Measurements from ENCODE around the gene FAM193A. TPM values are rescaled to one million over a fixed set of nuclear protein-coding genes. Genes with fewer than 3 reads are reported as not detected.
A peak's percentile ranks its signal among the peaks of the same experiment; 100 is the strongest.

Gene FAM193A
- total and polyA plus RNA-seq, 2 experiments from 2014 or later = 12.0 to 22.9 TPM

GRCh38 chr4:2714918-2715317 lies 178.5 kb downstream of the FAM193A start:
- no peak overlapping the region for H3K4me3 Mint-ChIP-seq
- no peaks in the 10 kb centered on the region for H3K9me3 Mint-ChIP-seq
- Histone ChIP-seq H3K27ac (ENCODE audit: low read depth) (0 out of 2 replicates have a peak overlapping the region, but pooled peaks have one; percentile 39), H3F3A (replicated peaks; ENCODE audit: low read depth) (0 out of 2 replicates have a peak, but pooled peaks cover 3% of the 10 kb centered on the region), H3K4me3 (no peak overlapping the region), H3K27me3 (ENCODE audit: insufficient read depth) (no peaks in the 10 kb centered on the region), H3K4me2 (no peak overlapping the region), H3K79me2 (replicated peaks; ENCODE audit: insufficient read depth) (peaks cover 4% of the 10 kb centered on the region; the same call in 1 of the 2 replicates), H3K4me1 (ENCODE audit: insufficient read depth) (no peaks in the 10 kb centered on the region), H2AFZ (no peak overlapping the region), H3K36me3 (ENCODE audit: insufficient read depth) (peaks cover 7% of the 10 kb centered on the region; the same call in 1 of the 2 replicates), H3K9me2 (ENCODE audit: insufficient read depth) (no peaks in the 10 kb centered on the region), H4K20me1 (replicated peaks; ENCODE audit: insufficient read depth) (peaks cover 5% of the 10 kb centered on the region; the same call in 1 of the 2 replicates)
- H3K36me3 Mint-ChIP-seq (ENCODE audit: low read depth) = peaks cover 38% of the 10 kb centered on the region
- DNase-seq (ENCODE audit: low spot score) (no peak), ATAC-seq (no peak)
- no peak overlapping the region for H3K27ac Mint-ChIP-seq
- peaks cover 6% of the 10 kb centered on the region for H3K27me3 Mint-ChIP-seq (ENCODE audit: insufficient read depth, low read depth, poor library complexity)
- TF ChIP-seq EZH2 (IDR thresholded peaks at IDR 0.05; ENCODE audit: low read depth, unreplicated experiment) = no peak
- TF ChIP-seq ZNF331 (CRISPR knock-in tag; IDR thresholded peaks at IDR 0.05; ENCODE audit: low read depth) = no peak
- TF ChIP-seq NANOG (IDR thresholded peaks at IDR 0.05; ENCODE audit: borderline replicate concordance) = no peak
- no peak for TF ChIP-seq CREB1 (CRISPR knock-in tag; IDR thresholded peaks at IDR 0.05; ENCODE audit: low read depth)
- no peak for TF ChIP-seq REST (IDR thresholded peaks at IDR 0.05; ENCODE audit: unreplicated experiment)
- no peak for TF ChIP-seq POLR2AphosphoS5 (IDR thresholded peaks at IDR 0.05; ENCODE audit: low read depth)
- no peak for TF ChIP-seq JUNB (IDR thresholded peaks at IDR 0.05; ENCODE audit: unreplicated experiment)
- TF ChIP-seq, protein P1, sequence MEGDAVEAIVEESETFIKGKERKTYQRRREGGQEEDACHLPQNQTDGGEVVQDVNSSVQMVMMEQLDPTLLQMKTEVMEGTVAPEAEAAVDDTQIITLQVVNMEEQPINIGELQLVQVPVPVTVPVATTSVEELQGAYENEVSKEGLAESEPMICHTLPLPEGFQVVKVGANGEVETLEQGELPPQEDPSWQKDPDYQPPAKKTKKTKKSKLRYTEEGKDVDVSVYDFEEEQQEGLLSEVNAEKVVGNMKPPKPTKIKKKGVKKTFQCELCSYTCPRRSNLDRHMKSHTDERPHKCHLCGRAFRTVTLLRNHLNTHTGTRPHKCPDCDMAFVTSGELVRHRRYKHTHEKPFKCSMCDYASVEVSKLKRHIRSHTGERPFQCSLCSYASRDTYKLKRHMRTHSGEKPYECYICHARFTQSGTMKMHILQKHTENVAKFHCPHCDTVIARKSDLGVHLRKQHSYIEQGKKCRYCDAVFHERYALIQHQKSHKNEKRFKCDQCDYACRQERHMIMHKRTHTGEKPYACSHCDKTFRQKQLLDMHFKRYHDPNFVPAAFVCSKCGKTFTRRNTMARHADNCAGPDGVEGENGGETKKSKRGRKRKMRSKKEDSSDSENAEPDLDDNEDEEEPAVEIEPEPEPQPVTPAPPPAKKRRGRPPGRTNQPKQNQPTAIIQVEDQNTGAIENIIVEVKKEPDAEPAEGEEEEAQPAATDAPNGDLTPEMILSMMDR (conservative IDR thresholded peaks at IDR 0.05; ENCODE audit: low read depth in 2 of 2) = no peak
- no peak for TF ChIP-seq ETS1 (IDR thresholded peaks at IDR 0.05)
- TF ChIP-seq, protein P2, sequence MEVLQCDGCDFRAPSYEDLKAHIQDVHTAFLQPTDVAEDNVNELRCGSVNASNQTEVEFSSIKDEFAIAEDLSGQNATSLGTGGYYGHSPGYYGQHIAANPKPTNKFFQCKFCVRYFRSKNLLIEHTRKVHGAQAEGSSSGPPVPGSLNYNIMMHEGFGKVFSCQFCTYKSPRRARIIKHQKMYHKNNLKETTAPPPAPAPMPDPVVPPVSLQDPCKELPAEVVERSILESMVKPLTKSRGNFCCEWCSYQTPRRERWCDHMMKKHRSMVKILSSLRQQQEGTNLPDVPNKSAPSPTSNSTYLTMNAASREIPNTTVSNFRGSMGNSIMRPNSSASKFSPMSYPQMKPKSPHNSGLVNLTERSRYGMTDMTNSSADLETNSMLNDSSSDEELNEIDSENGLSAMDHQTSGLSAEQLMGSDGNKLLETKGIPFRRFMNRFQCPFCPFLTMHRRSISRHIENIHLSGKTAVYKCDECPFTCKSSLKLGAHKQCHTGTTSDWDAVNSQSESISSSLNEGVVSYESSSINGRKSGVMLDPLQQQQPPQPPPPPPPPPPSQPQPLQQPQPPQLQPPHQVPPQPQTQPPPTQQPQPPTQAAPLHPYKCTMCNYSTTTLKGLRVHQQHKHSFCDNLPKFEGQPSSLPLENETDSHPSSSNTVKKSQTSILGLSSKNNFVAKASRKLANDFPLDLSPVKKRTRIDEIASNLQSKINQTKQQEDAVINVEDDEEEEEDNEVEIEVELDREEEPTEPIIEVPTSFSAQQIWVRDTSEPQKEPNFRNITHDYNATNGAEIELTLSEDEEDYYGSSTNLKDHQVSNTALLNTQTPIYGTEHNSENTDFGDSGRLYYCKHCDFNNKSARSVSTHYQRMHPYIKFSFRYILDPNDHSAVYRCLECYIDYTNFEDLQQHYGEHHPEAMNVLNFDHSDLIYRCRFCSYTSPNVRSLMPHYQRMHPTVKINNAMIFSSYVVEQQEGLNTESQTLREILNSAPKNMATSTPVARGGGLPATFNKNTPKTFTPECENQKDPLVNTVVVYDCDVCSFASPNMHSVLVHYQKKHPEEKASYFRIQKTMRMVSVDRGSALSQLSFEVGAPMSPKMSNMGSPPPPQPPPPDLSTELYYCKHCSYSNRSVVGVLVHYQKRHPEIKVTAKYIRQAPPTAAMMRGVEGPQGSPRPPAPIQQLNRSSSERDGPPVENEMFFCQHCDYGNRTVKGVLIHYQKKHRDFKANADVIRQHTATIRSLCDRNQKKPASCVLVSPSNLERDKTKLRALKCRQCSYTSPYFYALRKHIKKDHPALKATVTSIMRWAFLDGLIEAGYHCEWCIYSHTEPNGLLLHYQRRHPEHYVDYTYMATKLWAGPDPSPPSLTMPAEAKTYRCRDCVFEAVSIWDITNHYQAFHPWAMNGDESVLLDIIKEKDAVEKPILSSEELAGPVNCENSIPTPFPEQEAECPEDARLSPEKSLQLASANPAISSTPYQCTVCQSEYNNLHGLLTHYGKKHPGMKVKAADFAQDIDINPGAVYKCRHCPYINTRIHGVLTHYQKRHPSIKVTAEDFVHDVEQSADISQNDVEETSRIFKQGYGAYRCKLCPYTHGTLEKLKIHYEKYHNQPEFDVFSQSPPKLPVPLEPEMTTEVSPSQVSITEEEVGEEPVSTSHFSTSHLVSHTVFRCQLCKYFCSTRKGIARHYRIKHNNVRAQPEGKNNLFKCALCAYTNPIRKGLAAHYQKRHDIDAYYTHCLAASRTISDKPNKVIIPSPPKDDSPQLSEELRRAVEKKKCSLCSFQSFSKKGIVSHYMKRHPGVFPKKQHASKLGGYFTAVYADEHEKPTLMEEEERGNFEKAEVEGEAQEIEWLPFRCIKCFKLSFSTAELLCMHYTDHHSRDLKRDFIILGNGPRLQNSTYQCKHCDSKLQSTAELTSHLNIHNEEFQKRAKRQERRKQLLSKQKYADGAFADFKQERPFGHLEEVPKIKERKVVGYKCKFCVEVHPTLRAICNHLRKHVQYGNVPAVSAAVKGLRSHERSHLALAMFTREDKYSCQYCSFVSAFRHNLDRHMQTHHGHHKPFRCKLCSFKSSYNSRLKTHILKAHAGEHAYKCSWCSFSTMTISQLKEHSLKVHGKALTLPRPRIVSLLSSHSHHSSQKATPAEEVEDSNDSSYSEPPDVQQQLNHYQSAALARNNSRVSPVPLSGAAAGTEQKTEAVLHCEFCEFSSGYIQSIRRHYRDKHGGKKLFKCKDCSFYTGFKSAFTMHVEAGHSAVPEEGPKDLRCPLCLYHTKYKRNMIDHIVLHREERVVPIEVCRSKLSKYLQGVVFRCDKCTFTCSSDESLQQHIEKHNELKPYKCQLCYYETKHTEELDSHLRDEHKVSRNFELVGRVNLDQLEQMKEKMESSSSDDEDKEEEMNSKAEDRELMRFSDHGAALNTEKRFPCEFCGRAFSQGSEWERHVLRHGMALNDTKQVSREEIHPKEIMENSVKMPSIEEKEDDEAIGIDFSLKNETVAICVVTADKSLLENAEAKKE (CRISPR knock-in tag; IDR thresholded peaks at IDR 0.05) = no peak
- no peak for TF ChIP-seq STAT1 (IDR thresholded peaks at IDR 0.05; ENCODE audit: unreplicated experiment)
- no peak for TF ChIP-seq EZH2phosphoT487 (IDR thresholded peaks at IDR 0.05; ENCODE audit: unreplicated experiment)
- no peak for TF ChIP-seq ZNF114 (CRISPR knock-in tag; IDR thresholded peaks at IDR 0.05)
- 0 out of 3 replicates have a peak, but pooled peaks cover 2% of the 10 kb centered on the region for H3K4me1 Mint-ChIP-seq
